Middle frontal gyrus (tissue), 1 donor: ENCODE results near the gene LOXL1.
"Not testable (repeated sequence)": the region's sequence is repeated elsewhere in the genome, so short reads cannot be mapped to it uniquely, and the experiment has no call there.

ENCODE experiments used
- DNase-seq: peaks from one replicate; pipeline ENCODE4 v3.0.0-alpha.2; 2015; ENCODE audit warnings: low spot score; ENCODE audit errors: extremely low spot score

LOXL1 gene

GRCh38 chr15:73937726-73938125 lies 11.5 kb downstream of the LOXL1 start:
- DNase-seq, result no peak

DNA sequence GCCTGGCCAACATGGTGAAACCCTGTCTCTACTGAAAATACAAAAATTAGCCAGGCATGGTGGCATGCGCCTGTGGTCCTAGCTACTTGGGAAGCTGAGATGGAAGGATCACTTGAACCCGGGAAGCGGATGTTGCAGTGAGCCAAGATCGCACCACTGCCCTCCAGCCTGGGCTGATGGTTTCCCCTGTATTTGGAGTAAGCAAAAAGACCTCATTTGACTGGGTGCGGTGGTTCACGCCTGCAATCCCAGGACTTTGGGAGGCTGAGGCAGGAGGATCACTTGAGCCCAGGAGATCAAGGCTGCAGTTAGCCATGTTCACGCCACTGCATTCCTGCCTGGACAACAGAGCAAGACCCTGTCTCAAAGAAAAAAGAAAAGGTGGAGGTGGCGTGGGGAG lies 12.3 kb downstream of the LOXL1 start:
- DNase-seq, result not testable (repeated sequence)

DNA sequence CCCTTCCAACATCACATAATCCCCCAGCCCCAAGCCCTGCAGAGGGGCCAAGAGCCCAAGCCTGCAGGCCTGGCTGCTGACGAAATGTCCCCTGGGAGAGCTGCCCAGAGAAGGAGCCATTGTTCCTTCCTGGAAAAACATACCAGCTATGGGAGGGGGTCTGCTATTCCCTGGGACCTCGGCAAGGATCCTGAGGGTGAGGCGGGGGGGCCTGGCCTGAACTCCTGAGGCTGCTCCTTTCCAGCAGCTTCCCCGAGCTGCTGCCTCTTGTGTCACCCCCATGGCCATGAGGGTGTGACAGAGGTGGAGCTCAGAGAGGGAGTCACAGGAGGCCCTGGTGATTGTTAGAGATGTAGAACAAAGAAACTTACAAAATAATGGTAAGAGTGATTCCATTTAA lies 12.9 kb downstream of the LOXL1 start:
- no peak for DNase-seq

GRCh38 chr15:73940061-73940981 lies 14.1 kb downstream of the LOXL1 start:
- DNase-seq, result no peak

DNA sequence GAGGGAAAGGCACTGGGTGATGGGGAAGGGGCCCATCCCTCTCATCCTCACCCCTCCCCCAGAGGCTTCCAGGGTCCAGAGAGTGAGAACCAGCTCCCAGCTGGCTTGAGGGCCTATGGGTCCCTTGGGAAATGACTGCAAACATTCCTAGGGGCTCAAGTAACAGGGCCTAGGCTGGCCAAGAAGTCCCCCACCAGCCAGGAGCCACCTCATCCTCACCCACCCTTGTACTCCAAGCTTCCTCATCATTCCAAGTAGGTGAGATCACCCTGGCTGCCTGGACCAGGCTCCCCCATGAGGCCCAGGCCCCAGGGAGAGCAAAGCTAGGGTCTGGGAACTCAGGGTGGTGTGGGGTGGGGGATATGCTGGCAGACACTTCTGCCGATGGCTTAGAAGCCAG lies 14.8 kb downstream of the LOXL1 start:
- DNase-seq, result no peak

DNA sequence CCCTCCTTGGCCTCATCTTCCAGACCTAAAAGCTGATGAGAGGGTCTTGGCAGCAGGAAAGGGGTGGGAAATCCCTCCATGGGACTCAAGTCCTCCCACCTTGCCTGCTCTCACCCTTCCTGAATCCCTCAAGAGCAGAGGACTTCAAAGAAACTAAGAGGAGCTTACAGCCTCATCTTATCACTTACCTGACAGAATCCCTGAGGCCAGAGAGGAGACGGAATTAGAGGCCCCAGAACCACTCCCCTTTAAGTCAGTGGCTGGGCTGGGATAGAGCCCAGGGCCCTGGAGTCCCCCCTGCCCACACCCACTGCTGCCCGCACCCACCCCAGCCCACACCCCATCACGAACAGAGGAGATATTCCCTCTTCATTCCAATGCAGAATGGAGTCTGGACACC lies 15.2 kb downstream of the LOXL1 start:
- DNase-seq, result no peak

- no peak for DNase-seq
Measured at GRCh38 chr15:73941871-73942635, 15.8 kb downstream of the LOXL1 start.

GRCh38 chr15:73942751-73943270 lies 16.5 kb downstream of the LOXL1 start:
- no peak for DNase-seq

DNA sequence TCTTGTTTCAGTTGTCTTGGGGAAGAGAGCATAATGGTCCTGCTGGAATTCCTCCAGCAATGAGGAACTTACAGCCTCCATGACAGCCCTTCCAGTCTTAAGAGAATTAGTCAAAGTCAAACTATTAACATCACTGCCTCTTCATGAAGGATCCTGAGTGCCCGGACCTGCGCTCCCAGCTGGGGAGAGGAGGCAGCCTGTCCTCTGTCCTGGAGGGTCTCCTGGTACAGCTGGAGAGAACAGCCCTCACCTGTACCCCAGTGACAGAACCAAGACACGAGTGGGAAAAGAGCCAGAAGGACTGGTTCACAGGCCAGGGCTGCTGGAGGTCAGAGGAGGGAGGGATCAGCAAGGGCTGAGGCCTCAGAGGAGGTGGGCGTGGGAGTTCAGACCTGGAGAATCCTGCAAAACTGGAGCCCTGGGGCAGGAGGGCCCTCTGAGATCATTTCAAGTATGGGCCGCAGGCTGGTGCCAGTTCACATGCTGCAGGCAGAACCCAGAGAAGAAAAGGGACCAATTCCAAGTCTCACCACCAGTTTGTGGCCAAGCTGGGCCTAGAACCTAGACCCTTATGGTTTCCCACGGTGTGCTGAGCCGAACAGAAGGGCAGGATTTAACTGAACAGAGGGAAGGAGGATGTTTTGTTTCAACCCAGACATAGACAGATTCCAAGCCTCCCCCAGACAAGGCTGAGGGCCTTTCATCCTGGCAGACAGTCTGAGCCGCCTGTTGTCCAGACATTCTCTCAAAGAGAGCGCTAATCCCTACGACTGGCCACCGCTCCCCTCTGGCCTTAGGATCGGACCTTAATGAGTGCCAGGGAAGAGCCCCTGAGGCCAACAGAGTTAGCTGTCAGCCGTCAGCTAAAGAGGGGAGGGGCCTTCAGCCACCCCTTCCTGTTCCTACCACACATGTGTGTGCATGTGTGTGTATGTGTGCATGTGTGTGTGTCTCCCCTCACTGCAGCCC lies 18.2 kb downstream of the LOXL1 start:
- no peak for DNase-seq

GRCh38 chr15:73945130-73945508 lies 18.9 kb downstream of the LOXL1 start:
- DNase-seq, result no peak

DNA sequence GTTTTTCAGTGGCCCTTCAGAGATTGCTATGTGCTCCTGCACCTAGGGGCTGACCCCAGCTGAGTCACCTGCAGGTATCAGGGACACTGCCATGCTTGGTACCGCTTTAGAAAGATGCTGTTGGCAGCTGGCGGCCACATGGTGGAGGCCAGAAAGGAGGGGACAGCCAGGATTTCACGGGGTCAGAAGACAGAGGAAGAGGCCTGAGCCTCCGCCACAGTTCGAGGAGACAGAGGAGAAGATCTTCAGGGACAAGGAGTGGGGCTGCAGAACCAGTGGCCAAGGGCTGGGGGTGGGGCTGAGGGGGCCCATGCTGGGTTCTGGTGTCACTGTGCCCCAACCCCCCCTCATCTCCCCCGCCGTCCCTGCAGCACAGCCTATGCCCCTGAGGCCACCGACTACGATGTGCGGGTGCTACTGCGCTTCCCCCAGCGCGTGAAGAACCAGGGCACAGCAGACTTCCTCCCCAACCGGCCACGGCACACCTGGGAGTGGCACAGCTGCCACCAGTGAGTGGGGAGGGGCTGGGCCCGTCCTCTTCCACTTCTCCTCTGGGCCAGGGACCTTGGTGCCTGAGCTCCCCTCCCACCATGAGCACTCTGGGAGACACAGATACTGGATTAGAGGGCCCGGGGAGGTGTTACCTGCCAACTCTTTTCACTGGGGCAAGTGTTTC lies 19.9 kb downstream of the LOXL1 start:
- DNase-seq, result no peak

GRCh38 chr15:73946795-73947370 lies 20.6 kb downstream of the LOXL1 start:
- DNase-seq, result no peak

DNA sequence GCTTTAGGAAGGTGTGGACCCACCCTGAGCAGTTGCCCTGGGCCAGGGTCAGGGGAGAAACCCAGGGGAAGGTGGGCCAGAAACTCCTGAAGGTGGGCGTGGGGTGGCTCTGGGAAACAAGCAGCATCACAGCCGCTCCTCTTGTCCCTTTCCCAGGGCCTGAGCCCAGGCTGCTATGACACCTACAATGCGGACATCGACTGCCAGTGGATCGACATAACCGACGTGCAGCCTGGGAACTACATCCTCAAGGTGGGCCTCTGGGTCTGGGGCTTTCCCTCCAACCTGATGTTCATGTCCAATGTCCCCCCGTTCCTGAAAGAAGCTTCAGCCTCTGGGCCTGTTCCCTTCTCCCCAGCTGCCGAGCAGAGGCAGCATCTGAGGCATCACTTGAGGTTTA lies 21.4 kb downstream of the LOXL1 start:
- DNase-seq, result no peak

DNA sequence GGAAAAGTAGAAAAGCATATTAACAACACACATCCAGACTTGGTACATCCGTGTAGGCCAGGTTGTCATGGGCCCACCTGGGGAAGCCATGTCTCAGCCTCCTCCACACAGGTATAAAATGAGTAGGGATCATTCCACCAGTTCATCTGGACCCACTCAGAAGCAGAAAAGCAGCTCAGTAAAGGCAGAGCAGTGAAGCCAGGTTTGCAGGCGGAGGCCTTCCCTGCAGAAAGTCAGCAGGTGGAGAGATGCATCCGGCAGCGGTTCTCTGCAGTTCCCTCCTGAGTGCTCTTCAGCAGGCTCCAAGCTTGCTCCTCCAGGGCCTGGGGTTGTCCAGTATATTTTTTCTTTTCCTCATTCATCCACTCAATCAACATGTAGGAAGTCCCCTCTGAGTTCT lies 22.1 kb downstream of the LOXL1 start:
- no peak for DNase-seq

- DNase-seq, result no peak
Measured at GRCh38 chr15:73948982-73949381, 22.7 kb downstream of the LOXL1 start.

GRCh38 chr15:73949496-73949895 lies 23.2 kb downstream of the LOXL1 start:
- DNase-seq, result no peak

GRCh38 chr15:73950479-73950830 lies 24.2 kb downstream of the LOXL1 start:
- DNase-seq, result no peak

- peak; percentile 52 for DNase-seq
Measured at GRCh38 chr15:73950831-73951561, 24.7 kb downstream of the LOXL1 start.

DNA sequence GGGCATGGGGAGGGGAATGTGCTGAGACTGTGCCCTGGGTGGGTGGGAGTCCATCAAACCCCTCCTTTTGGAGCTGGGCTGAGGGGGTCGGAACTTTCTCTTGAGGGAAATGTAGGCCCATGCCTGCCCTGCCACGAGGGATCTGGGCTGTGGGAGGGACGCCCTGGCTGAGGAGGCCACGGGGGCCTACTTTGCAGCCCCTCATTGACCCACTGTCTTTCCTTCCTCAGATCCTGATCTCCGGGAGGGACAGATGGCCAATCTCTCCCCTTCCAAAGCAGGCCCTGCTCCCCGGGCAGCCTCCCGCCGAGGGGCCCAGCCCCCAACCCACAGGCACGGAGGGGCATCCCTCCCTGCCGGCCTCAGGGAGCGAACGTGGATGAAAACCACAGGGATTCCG lies 25.3 kb downstream of the LOXL1 start:
- no peak for DNase-seq
